ENCODE results near the gene IP6K3. TPM values are rescaled to one million over a fixed set of nuclear protein-coding genes. Genes with fewer than 3 reads are reported as not detected.

The IP6K3 gene
- total RNA-seq, 1 experiment from 2014 or later = not detected

- TF ChIP-seq CTCF (conservative IDR thresholded peaks at IDR 0.05; ENCODE audit: low read depth, low read length) = no peak
- no peak for TF ChIP-seq EZH2 (IDR thresholded peaks at IDR 0.05; ENCODE audit: borderline replicate concordance, low read depth, low read length, poor library complexity, severe bottlenecking)
- no peaks in the 10 kb centered on the region for H3K4me1 ChIP-seq (ENCODE audit: insufficient read depth, low read length, poor library complexity, severe bottlenecking)
- no peaks in the 10 kb centered on the region for H3K36me3 ChIP-seq (ENCODE audit: insufficient read depth, low read length, poor library complexity, severe bottlenecking)
- H3K4me3 ChIP-seq (ENCODE audit: low read depth, low read length, poor library complexity, severe bottlenecking) = no peak overlapping the region
- DNase-seq (ENCODE audit: low spot score) = no peak
- no peaks in the 10 kb centered on the region for H3K9me3 ChIP-seq (ENCODE audit: low read depth, low read length, poor library complexity, severe bottlenecking)
- ChIA-PET POLR2A (ENCODE audit: low non-redundant PET) (no interaction called here), CTCF (no interaction called here)
- intact Hi-C loops (cut with micrococcal nuclease; ENCODE audit: unreplicated experiment) = no loop called here
- H3K27me3 ChIP-seq (replicated peaks; ENCODE audit: insufficient read depth, low read depth, low read length, poor library complexity) = no peaks in the 10 kb centered on the region
- no peak overlapping the region for H3K27ac ChIP-seq (ENCODE audit: low read depth, low read length, poor library complexity, severe bottlenecking)
- BruUV-seq (replicated peaks) = no TSS peak
These were observed 14.9 kb downstream of the IP6K3 start for GRCh38 chr6:33731751-33732282.

GRCh38 chr6:33731035-33731434 lies 15.7 kb downstream of the IP6K3 start:
- DNase-seq (ENCODE audit: low spot score) = no peak
- ChIA-PET POLR2A (ENCODE audit: low non-redundant PET) (no interaction called here), CTCF (no interaction called here)
- no peaks in the 10 kb centered on the region for H3K9me3 ChIP-seq (ENCODE audit: low read depth, low read length, poor library complexity, severe bottlenecking)
- no TSS peak for BruUV-seq (replicated peaks)
- no peak overlapping the region for H3K27ac ChIP-seq (ENCODE audit: low read depth, low read length, poor library complexity, severe bottlenecking)
- no peaks in the 10 kb centered on the region for H3K36me3 ChIP-seq (ENCODE audit: insufficient read depth, low read length, poor library complexity, severe bottlenecking)
- H3K4me1 ChIP-seq (ENCODE audit: insufficient read depth, low read length, poor library complexity, severe bottlenecking) = no peaks in the 10 kb centered on the region
- intact Hi-C loops (cut with micrococcal nuclease; ENCODE audit: unreplicated experiment) = no loop called here
- H3K4me3 ChIP-seq (ENCODE audit: low read depth, low read length, poor library complexity, severe bottlenecking) = no peak overlapping the region
- no peak for TF ChIP-seq EZH2 (IDR thresholded peaks at IDR 0.05; ENCODE audit: borderline replicate concordance, low read depth, low read length, poor library complexity, severe bottlenecking)
- no peak for TF ChIP-seq CTCF (conservative IDR thresholded peaks at IDR 0.05; ENCODE audit: low read depth, low read length)
- H3K27me3 ChIP-seq (replicated peaks; ENCODE audit: insufficient read depth, low read depth, low read length, poor library complexity) = no peaks in the 10 kb centered on the region

GRCh38 chr6:33730611-33731010 lies 16.1 kb downstream of the IP6K3 start:
- Histone ChIP-seq H3K4me1 (ENCODE audit: insufficient read depth, low read length, poor library complexity, severe bottlenecking) (no peaks in the 10 kb centered on the region), H3K27ac (ENCODE audit: low read depth, low read length, poor library complexity, severe bottlenecking) (no peak overlapping the region), H3K36me3 (ENCODE audit: insufficient read depth, low read length, poor library complexity, severe bottlenecking) (no peaks in the 10 kb centered on the region), H3K4me3 (ENCODE audit: low read depth, low read length, poor library complexity, severe bottlenecking) (no peak overlapping the region), H3K9me3 (ENCODE audit: low read depth, low read length, poor library complexity, severe bottlenecking) (no peaks in the 10 kb centered on the region), H3K27me3 (replicated peaks; ENCODE audit: insufficient read depth, low read depth, low read length, poor library complexity) (no peaks in the 10 kb centered on the region)
- intact Hi-C loops (cut with micrococcal nuclease; ENCODE audit: unreplicated experiment) = no loop called here
- CTCF ChIA-PET = no interaction called here
- TF ChIP-seq CTCF (conservative IDR thresholded peaks at IDR 0.05; ENCODE audit: low read depth, low read length) (no peak), EZH2 (IDR thresholded peaks at IDR 0.05; ENCODE audit: borderline replicate concordance, low read depth, low read length, poor library complexity, severe bottlenecking) (no peak)
- no TSS peak for BruUV-seq (replicated peaks)
- no peak for DNase-seq (ENCODE audit: low spot score)
- POLR2A ChIA-PET (ENCODE audit: low non-redundant PET) = no interaction called here
